HG02840 (cell line): ENCODE measurements around the gene DQX1.

ENCODE experiments used
- ATAC-seq: cut with Tn5 transposase; IDR thresholded peaks from one replicate; pipeline ENCODE4 v1.9.1; 2021; ENCODE audit warnings: mild to moderate bottlenecking, moderate library complexity, moderate number of reproducible peaks; ENCODE audit not compliant: unreplicated experiment, low FRiP score

DQX1 gene

DNA sequence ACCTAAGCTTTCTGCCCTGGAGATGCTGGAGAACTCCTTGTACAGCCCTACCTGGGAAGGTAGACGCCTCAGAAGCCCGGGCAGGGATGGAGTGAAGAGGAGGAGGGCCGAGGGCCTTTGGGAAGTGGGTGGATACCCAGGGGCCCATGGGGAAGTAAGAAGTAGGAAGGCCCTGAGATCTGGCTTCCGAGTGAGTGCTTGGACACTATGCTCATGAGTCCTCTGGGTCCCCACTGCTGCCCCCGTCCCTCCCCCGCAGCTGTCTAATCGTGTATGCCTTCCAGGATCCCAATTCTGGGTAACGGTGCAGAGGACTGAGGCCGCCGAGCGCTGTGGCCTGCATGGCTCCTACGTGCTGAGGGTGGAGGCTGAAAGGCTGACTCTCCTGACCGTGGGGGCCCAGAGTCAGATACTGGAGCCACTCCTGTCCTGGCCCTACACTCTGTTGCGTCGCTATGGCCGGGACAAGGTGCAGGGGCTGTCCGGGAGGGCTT lies 29.6 kb upstream of the DQX1 start:
- no peak for ATAC-seq

DNA sequence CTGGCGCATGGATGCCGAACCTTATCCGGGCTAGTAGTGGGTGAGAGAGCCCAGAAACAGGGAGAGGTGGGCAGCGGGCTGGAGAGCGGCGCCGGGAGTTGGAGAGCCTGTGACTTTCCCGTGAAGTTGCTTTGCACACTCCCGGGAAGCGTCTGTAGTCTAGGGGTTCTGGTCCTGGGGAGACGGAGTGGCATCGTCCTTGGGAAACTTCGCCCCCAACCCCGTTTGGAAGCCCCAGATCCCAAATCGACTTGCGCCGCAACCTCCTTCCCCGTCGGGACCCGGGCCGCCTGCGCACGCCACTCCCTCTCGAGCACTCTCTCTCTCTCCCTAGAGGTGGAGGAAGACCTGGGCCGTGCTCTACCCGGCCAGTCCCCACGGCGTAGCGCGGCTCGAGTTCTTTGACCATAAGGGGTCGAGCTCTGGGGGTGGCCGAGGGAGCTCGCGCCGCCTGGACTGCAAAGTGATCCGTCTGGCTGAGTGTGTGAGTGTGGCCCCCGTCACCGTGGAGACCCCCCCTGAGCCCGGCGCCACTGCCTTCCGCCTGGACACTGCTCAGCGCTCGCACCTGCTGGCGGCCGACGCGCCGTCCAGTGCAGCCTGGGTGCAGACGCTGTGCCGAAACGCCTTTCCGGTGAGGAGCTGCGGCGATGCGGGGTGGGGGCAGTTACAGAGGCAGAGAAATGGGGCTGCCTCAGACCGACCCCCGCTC lies 28.9 kb upstream of the DQX1 start:
- peak; percentile 40 for ATAC-seq

DNA sequence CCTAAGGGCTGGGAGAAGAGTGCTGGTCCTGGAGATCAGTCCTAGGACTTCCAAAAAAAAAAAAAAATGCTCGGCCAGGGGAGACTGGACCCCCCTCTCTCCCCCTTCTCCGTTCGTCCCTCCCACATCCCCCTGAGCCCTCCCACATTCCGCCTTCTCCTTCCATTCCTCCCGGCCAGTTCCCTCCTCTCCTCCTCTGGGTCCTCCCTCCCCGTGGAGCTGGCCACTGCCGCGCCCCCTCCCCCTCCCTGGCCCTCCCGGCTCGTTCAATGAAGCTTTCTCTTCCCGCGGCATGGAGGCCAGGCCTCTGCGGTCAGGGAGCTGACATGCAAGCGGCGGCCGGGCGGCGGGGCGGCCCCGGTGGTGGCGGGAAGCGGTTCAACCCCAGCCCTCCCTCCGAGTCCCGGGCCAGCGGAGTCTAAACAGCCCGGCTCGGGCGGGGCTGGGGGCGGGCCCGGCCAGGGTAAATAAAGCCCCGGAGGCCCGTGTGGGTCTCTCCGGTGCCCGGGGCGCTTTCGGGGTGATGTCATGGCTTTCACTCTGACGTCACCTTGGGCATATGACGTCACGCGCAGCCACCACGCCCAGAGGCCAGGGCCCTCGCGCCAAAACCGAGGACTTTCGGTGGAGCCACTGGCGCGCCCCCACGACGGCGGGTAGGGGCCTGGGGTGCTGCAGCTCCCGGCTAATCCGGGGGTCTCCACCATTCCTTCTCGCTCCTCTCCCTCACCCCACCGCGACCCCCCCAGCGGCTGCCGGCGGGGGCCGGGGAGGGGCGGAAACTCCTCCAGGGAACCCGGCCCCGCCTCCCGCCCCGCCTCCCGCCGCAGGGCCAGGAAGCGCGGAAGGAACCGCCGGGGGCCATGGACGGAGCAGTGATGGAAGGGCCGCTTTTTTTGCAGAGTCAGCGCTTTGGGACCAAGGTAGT lies 28.1 kb upstream of the DQX1 start, which contains the start of the genes DOK1 and LOXL3:
Gene DOK1 (plus strand): TSS at position 829 of the 928 bp plus-strand sequence. CDS start 35 bp downstream, at position 864.
Gene LOXL3 (minus strand): TSS at position 51 of the 928 bp plus-strand sequence. CDS start 1,308 bp downstream, outside the sequence.
- ATAC-seq, result peak; percentile 54

DNA sequence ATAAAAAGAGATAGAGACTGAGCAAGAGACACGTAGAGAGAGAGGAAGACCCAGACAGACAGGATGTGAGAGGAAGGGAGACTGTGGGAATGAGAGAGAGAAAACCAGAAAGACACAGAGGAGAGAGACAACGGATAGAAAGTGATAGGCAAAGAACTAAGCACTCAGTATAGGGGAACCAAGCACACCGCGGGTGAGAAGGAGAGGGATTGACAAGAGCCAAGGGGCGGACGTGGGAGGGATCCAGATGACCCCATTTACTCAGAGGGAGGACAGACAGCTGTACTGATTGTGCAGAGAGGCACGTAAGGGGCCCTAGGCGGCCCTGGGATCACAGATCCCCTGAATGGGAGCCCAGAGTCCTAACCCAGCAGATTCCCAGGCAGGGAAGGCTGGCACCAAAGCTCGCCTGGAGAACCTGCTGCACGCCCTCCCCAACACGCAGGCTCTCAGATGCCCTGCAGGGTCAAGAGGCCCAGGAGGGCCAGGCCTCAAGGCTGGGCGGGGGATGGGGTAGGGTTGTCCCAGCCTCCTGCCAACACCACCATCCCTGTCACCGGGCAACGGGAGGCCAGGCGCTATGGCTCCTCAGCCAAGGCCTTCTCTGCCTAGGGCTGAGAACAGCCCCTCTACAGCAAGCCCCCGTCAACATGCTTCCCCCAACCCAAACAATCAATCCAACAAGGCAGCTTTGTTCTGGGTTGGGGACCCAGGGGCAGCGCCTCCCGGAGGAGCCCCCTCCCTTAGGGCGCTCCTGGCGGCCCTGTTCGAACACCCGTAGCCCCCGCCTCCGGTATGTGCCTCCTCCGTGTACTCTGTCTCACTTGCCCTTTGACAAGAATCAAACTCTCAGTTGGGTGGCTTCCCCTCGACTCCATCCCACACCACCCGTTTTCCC lies 27.1 kb upstream of the DQX1 start:
- no peak for ATAC-seq

DNA sequence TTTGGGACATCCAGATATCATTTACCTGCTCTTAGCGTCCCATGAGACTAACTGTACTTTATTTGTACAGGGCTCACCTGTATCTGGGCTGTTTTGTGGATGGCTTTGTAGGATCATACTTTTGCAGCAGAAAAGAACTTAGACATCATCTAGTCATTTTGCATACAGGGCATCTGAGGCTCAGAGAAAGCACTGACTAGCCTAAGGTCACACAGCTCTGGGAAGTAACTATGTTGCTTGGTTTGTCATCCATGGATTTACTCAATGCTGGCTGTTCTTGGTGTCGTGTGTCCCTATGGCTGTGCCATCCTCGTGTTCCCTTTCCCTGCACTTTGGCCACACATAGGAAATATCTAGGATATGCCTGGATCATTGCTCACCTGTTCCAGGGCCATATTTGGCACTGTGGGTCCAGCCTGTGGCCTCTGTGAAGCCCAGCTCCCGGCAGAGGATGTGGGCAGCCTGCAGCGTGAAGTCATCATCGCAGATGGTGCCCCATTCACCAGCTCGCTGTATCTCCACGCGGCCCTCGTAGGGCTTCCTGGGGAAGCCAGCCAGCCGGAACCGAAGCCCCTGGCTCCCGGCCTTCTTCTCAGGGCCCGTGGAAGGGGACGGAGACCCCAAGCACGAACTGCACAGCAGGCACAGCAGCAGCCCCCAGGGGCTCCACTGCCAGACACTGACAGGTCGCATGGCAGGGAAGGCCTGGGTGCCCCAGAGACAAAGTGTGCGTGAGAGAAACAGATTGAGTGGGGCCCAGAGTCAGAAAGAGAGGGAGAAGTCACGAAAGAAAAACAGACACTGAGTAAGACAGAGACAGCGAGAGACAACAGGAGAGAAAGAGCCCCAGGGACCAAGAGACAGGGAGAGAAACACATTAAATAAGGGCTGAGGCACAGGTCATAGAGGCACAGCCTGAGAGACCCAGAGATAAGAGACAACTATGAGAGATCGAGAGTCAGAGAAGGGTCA lies 26.2 kb upstream of the DQX1 start:
- no peak for ATAC-seq

DNA sequence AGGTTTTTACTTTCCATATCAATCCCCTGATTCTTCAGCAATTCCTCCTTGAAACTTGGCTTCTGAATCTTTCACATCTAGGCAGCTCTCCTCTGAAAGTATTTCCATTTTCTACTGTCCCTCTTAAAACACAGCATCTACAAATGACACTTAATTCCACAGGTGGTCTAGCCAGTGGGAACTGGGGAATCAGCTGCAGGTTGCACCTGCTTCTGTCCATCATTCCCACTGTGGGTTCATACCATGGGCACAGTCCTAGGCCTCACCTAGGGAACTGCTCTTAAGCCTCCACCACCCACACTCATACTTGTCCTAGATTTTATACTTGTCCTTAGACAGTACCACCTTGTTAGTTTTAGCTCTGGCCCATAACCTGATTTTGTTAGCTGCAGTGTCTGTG lies 25.5 kb upstream of the DQX1 start:
- ATAC-seq, result no peak

DNA sequence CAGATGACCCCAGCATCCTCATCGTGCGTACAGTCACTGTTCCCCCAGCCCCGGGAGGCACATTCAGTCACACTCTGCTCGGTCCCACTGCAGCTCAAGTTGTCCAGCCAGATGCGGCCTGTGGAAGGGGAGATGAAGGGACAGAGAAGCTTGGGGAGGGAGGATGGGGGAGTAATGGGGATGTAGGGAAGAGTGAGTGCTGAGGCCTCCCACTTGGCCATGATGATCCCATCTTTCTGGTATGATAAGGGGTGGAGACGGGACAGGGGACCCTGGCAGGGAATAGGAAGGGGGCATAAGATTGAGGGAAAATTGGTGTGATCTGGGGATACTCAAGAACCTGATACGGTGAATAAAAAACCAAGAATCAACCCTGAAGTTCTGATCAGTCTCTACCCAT lies 24.2 kb upstream of the DQX1 start:
- ATAC-seq, result no peak

DNA sequence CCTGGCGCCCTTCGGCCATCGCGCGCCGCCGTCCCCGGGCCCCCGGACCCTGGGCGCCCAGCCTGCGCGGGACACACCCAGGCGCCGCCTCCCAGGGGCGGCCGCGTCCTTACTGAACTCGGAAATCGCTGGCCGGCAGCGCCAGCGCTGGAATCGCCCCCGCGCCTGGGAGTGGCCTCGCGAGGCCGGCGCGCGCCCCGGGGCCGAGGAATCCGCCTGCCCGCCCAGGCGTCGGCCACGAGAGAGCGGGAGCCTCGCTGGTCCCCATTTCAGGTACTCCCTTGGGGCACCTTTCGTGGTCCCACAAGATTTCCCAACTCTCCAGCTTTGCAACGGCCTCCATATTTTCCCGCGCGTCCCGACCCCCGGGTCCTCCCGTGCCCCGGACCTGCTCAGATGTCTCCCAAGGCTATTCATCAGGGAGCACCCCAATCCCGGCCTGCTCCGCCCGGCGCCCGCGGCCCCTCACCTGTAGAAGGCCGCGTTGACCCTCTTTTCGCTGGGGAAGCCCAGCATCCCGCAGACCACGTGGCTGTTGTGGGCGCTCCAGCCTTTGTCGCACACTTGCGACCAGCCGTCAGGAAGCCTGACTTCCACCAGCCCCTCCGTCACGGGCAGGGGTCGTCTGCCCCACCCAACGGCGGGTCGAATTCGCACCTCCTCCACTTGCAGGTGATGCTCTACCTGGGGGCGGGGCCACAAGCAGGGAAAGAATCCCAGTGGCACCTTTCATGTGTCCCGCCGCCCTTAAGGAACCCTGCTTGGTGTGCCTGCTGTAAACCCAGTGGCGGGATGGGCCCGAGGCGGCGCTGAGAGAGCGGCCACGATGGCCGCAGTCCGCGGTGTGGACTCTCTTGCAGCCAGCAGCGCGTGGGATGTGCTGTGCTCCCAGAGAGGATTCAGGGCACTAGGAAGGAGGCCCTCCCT lies 23.1 kb upstream of the DQX1 start:
- ATAC-seq, result no peak

DNA sequence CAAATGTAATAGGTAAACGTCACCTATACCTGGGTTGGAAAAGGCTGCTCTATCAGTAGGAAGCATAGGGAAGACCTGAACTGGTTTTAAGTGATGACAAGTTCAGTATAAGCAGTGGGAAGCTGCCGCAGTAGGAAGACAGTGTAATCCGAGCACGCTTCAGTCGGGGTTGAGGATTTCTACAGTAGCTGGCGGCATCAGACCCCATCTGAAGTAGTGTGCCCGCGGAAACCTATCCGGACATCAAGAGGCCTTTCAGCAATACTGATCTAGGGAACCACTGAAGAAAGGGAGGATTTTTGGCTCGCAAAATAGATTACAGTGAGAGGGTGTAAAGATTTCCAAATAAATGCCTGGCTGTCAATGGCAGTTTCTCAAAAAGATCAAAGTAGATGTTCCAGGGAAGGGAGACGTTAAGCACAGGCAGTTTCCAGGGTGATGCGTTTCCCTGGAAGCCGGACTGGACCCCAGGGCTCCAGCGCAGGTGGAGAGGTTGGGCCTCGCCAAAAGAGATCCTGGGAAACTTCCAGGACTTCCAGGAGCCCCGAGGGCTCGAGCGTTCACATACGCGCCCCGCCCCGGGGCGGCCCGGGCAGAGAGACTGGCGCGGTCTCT lies 22.4 kb upstream of the DQX1 start:
- ATAC-seq, result no peak

DNA sequence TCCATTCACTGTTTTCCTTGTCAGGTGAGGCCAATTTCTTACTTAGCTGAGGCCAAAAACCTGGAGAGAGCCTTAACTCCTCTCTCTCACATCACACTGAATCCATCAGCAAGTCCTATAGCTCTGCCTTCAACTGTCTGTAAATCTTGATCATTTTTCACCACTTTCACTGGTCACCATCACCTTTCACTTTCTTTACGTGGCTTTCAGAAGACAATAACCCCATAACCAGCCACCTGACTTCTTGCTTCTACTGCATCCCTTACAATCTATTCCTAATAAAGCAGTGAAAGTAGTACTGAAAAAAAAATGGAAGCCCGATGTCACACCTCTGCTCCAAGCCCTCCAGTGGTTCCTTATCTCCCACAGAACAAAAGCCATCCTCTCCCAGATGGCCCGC lies 20.0 kb upstream of the DQX1 start:
- no peak for ATAC-seq

DNA sequence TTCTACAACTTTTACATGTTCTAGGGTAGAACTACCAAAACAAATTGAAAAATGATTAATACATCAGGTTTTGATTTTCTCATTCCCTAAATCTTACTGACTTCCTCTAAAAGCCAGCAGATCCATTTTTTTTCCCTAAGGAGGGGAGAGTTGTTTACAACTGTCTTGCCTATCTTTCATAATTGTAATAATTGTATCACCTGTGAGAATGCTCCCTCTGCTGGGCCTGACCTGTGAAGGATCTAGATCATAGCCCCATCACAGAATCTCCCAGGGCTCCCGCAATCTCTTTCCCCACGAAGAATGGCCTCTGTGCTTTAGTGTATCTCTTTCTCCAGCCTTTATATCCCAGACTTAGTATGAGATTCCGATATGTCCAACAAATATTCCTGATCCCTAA lies 18.6 kb upstream of the DQX1 start:
- ATAC-seq, result no peak

DNA sequence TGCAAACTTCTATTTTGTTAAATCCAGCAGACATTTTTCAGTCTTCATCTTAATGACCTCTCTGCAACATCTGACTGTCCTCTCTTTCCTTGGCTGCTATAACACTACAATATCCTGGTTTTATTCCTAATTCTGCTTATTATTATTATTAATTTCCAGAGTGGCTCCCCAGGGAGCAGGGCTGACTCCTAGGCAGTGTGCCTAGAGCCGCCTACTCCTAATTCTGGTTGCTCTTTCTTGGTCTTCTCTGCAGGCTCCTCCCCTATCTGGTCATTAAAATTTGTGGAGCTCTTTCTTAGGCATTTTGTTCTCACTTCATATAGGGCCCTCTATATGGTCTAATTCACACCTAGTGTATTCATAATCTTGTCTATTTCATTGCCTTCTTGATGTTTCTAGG lies 16.9 kb upstream of the DQX1 start:
- ATAC-seq, result no peak

DNA sequence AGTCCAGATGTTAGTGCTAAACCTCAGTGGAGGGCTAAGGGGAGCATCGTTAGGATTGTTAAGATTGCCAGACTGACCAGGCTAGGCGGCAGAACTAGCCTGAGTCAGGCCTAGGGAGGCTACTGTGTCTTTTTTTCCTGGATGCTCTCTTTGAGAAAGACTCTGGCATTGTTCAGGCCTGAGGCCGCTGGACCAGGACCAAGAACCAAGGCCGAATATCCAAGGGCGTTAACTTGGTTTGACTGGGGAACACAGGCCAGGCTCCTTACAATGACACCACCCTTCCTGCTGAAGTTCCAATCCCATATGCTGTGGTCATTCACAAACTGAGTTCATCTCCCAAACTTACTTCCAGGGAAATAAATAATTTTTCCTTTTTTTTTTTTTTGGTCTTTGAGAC lies 14.3 kb upstream of the DQX1 start:
- ATAC-seq, result no peak

DNA sequence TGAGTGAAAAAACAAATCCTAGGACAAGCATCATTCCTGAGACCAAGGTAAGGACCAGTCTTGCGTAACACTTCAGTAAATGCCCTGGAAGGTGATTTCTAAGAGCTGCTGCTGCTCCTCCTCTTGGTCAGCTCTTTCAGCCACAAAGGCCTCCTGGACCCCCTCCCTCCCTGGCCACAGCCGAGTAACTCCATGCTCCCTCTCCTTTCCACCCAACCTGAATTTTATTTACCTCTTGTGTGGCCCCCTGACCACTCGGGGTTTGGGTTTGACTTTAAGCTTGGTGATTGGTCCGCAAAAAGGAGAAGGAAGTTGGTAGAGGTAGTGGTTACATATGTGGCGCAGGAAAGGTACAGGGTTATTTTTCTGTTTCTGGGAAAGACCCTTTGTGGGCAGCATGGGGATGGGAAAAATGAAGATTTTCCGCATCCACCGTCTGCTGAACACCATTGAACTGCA lies 12.9 kb upstream of the DQX1 start:
- ATAC-seq, result peak; percentile 52

DNA sequence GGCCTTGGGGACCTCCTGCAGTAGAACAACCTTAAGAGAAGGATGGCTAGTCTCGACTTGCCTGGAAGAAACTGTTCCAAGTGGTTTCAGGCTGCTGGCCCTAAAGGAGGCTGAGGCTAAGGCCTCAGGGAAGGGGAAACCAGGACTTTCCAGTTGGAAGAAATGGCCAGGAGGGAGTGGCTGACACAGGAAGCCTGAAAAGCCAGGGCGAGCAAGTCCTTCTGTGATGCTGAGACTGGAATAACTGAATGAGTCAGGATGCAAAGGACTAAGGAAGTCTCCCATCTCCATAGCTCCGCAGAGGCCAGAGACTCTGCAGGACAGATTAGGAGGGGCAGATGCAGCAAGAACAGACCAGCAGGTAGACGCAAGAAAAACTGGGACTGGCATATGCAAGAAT lies 11.1 kb upstream of the DQX1 start:
- ATAC-seq, result no peak

DNA sequence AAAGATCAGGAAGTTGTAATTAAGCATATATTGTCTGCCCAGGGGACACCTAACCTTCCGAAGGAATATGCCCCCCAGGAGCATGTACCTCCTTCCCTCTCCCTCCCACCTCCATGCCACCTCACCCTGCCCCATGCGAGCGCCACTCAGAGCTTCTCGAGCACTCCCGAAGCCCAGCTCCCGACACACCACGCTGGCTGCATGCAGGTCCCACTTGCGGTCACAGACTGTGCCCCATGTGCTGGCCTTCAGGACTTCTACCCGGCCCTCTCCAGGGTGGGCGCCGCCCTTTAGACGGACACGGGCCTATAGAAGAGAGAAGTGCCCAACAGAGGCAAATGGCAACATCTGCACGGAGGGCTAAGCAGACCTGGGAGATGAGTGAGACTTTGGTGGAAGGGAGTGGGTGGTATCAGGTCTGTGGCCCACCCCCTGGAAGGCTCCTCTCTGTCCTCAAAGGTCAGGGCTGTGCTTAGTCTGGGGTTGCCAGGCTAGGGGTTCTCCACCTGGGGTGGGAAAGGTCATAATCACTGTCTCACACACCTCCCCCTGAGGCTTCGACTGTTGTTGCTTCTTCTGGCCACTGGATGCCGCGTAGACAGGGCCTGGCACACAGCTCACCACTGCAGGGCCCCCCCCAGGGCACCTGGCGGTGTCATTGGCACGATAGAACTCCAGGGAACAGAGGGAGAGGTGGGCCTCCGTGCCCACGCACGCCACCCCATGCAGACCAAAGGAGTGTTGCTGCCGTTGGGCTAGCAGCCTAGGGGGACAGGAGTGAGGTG lies 10.3 kb upstream of the DQX1 start:
- no peak for ATAC-seq

DNA sequence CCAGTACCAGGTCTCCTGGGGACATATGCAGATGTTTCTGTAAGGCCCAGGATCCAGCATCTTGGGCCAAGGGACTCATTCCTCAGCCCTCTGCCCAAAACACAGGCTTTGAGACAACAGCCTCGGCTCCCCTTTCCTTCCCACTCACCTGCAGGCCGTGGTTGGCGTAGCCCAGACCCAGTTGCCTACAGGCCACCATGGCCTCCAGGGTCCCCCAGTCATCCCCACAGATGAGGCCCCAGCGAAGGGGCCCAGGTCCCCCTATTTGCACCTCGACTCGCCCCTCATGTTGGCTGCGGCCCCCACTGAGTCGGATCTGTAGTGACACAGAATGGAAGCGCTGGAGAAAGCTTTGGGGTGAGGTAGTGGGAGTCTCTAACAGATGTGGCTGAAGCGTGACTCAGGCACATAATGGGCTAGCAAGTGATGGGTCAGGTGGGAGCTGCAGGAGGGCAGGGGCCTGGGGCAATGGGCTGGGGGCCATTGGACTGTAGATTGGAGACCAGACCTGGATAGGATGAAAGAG lies 9.5 kb upstream of the DQX1 start:
- no peak for ATAC-seq
